T-helper 17 cell (primary cell): Measurements from ENCODE around the gene KRT78. TPM values are rescaled to one million over a fixed set of nuclear protein-coding genes. Genes with fewer than 3 reads are reported as not detected.

Experiments
- ATAC-seq: fragments of 150-1000 bp; cut with Tn5 transposase; 2 replicates; pipeline ENCODE4 v1.10.0; 2021; ENCODE audit warnings: mild to moderate bottlenecking, moderate library complexity
- DNase-seq, 3 donors: peaks; one replicate each; pipeline versions ENCODE4 v3.0.0 to v3.0.0-alpha.2; 2020 to 2021
- H3K9me3 ChIP-seq: one replicate; pipeline ENCODE4 v1.7.0; 2013; ENCODE audit warnings: low read length, mild to moderate bottlenecking; ENCODE audit not compliant: control insufficient read depth, poor library complexity, severe bottlenecking
- H3K27ac Mint-ChIP-seq: one replicate; pipeline ENCODE4 v1.8.0; 2022; ENCODE audit warnings: mild to moderate bottlenecking, moderate library complexity, mixed read lengths
- H3K27me3 Mint-ChIP-seq: one replicate; pipeline ENCODE4 v1.8.0; 2022; ENCODE audit warnings: mixed read lengths
- H3K36me3 Mint-ChIP-seq: one replicate; pipeline ENCODE4 v1.8.0; 2022; ENCODE audit warnings: low read depth, mixed read lengths
- H3K4me1 Mint-ChIP-seq: one replicate; pipeline ENCODE4 v1.8.0; 2022; ENCODE audit warnings: mild to moderate bottlenecking, mixed read lengths
- H3K4me3 Mint-ChIP-seq: one replicate; pipeline ENCODE4 v1.8.0; 2022; ENCODE audit warnings: mild to moderate bottlenecking, moderate library complexity, mixed read lengths
- total RNA-seq, 4 donors: library from RNA in 2 of 4; stranded (reverse) in 2 of 4; gene quantifications; one replicate each; pipeline ENCODE4 v1.2.3 and lab custom pipeline; 2022 to 2026

Gene KRT78
- total RNA-seq, 2 donors from 2014 or later, result not detected

- DNase-seq (no peak), ATAC-seq (no peak)
- Mint-ChIP-seq H3K27me3 (peaks cover 42% of the 10 kb centered on the region), H3K36me3 (peaks cover 6% of the 10 kb centered on the region), H3K4me1 (peaks cover 7% of the 10 kb centered on the region), H3K4me3 (no peak overlapping the region), H3K27ac (no peak overlapping the region)
- H3K9me3 ChIP-seq, result no peaks in the 10 kb centered on the region
These were observed 16.3 kb downstream of the KRT78 start for GRCh38 chr12:52832451-52832850.

GRCh38 chr12:52831251-52831650 is 17.5 kb downstream of the KRT78 start:
- Mint-ChIP-seq H3K27me3 (peaks cover 30% of the 10 kb centered on the region), H3K4me1 (peaks cover 4% of the 10 kb centered on the region), H3K4me3 (no peak overlapping the region), H3K27ac (no peak overlapping the region), H3K36me3 (no peaks in the 10 kb centered on the region)
- ATAC-seq, result no peak
- no peak for DNase-seq
- no peaks in the 10 kb centered on the region for H3K9me3 ChIP-seq

GRCh38 chr12:52829986-52830770 is 18.6 kb downstream of the KRT78 start:
- no peak overlapping the region for H3K27ac Mint-ChIP-seq
- no peak overlapping the region for H3K4me3 Mint-ChIP-seq
- no peaks in the 10 kb centered on the region for H3K9me3 ChIP-seq
- no peaks in the 10 kb centered on the region for H3K36me3 Mint-ChIP-seq
- DNase-seq, result no peak
- peaks cover 32% of the 10 kb centered on the region for H3K27me3 Mint-ChIP-seq
- ATAC-seq, result no peak
- no peaks in the 10 kb centered on the region for H3K4me1 Mint-ChIP-seq

- Mint-ChIP-seq H3K4me1 (no peaks in the 10 kb centered on the region), H3K27me3 (peaks cover 34% of the 10 kb centered on the region), H3K27ac (no peak overlapping the region), H3K4me3 (no peak overlapping the region), H3K36me3 (no peaks in the 10 kb centered on the region)
- no peaks in the 10 kb centered on the region for H3K9me3 ChIP-seq
- ATAC-seq, result no peak
- DNase-seq, result no peak
These were observed 20.2 kb downstream of the KRT78 start for GRCh38 chr12:52828591-52829021.

GRCh38 chr12:52828156-52828555 is 20.6 kb downstream of the KRT78 start:
- Mint-ChIP-seq H3K4me1 (no peaks in the 10 kb centered on the region), H3K36me3 (no peaks in the 10 kb centered on the region), H3K4me3 (no peak overlapping the region), H3K27me3 (peaks cover 34% of the 10 kb centered on the region), H3K27ac (no peak overlapping the region)
- ATAC-seq (no peak), DNase-seq (no peak)
- no peaks in the 10 kb centered on the region for H3K9me3 ChIP-seq

GRCh38 chr12:52827499-52828090 is 21.2 kb downstream of the KRT78 start:
- no peak overlapping the region for H3K27ac Mint-ChIP-seq
- no peaks in the 10 kb centered on the region for H3K4me1 Mint-ChIP-seq
- DNase-seq (no peak), ATAC-seq (no peak)
- H3K4me3 Mint-ChIP-seq, result no peak overlapping the region
- no peaks in the 10 kb centered on the region for H3K9me3 ChIP-seq
- H3K27me3 Mint-ChIP-seq, result peaks cover 34% of the 10 kb centered on the region
- no peaks in the 10 kb centered on the region for H3K36me3 Mint-ChIP-seq

- H3K4me3 Mint-ChIP-seq, result no peak overlapping the region
- H3K4me1 Mint-ChIP-seq, result no peaks in the 10 kb centered on the region
- H3K9me3 ChIP-seq, result no peaks in the 10 kb centered on the region
- H3K27ac Mint-ChIP-seq, result no peak overlapping the region
- H3K36me3 Mint-ChIP-seq, result no peaks in the 10 kb centered on the region
- DNase-seq, result no peak
- no peak for ATAC-seq
- peaks cover 34% of the 10 kb centered on the region for H3K27me3 Mint-ChIP-seq
These were observed 21.9 kb downstream of the KRT78 start for GRCh38 chr12:52826611-52827498.

GRCh38 chr12:52825961-52826360 is 22.8 kb downstream of the KRT78 start:
- H3K4me1 Mint-ChIP-seq, result no peaks in the 10 kb centered on the region
- ATAC-seq, result no peak
- H3K27me3 Mint-ChIP-seq, result peaks cover 30% of the 10 kb centered on the region
- no peaks in the 10 kb centered on the region for H3K36me3 Mint-ChIP-seq
- no peaks in the 10 kb centered on the region for H3K9me3 ChIP-seq
- DNase-seq, result no peak
- H3K27ac Mint-ChIP-seq, result no peak overlapping the region
- no peak overlapping the region for H3K4me3 Mint-ChIP-seq

- no peaks in the 10 kb centered on the region for H3K4me1 Mint-ChIP-seq
- DNase-seq (no peak), ATAC-seq (no peak)
- peaks cover 33% of the 10 kb centered on the region for H3K27me3 Mint-ChIP-seq
- H3K9me3 ChIP-seq, result no peaks in the 10 kb centered on the region
- H3K4me3 Mint-ChIP-seq, result no peak overlapping the region
- H3K27ac Mint-ChIP-seq, result no peak overlapping the region
- H3K36me3 Mint-ChIP-seq, result no peaks in the 10 kb centered on the region
These were observed 23.9 kb downstream of the KRT78 start for GRCh38 chr12:52824741-52825410.

- no peak overlapping the region for H3K27ac Mint-ChIP-seq
- no peaks in the 10 kb centered on the region for H3K36me3 Mint-ChIP-seq
- ATAC-seq, result no peak
- peaks cover 35% of the 10 kb centered on the region for H3K27me3 Mint-ChIP-seq
- no peaks in the 10 kb centered on the region for H3K4me1 Mint-ChIP-seq
- no peaks in the 10 kb centered on the region for H3K9me3 ChIP-seq
- H3K4me3 Mint-ChIP-seq, result no peak overlapping the region
- DNase-seq, result no peak
These were observed 24.9 kb downstream of the KRT78 start for GRCh38 chr12:52823761-52824450.

- peaks cover 2% of the 10 kb centered on the region for H3K4me1 Mint-ChIP-seq
These were observed 25.9 kb downstream of the KRT78 start for GRCh38 chr12:52822771-52823510.

More at GRCh38 chr12:52822771-52823510, 25.9 kb downstream of the KRT78 start:
- no peak for DNase-seq
- Mint-ChIP-seq H3K4me3 (no peak overlapping the region), H3K36me3 (no peaks in the 10 kb centered on the region), H3K27me3 (peaks cover 44% of the 10 kb centered on the region), H3K27ac (no peak overlapping the region)
- no peaks in the 10 kb centered on the region for H3K9me3 ChIP-seq
- no peak for ATAC-seq
